K562 (cell line): ENCODE results near the gene RGS5. TPM values are rescaled to one million over a fixed set of nuclear protein-coding genes. Genes with fewer than 3 reads are reported as not detected.

Experiments used
- ATAC-seq: fragments of 200-7000 bp; cut with Tn5 transposase; 3 replicates; pipeline ENCODE4 v1.9.1; 2020; ENCODE audit warnings: moderate library complexity
- BruUV-seq: library from RNA; stranded (reverse); fragments of 400-500 nt; replicated peaks from 2 replicates; lab custom pipeline; 2021; lab: Mats Ljungman, UMichigan
- CTCF ChIA-PET: fragments of 300-600 bp; formaldehyde crosslinking; extraction: SDS; loops from one replicate; lab custom pipeline; 2021; ENCODE audit warnings: low intra/inter-chr PET ratio; lab: Yijun Ruan, JAX
- POLR2A ChIA-PET: fragments of 300-600, 350-650 bp; sonication (Branson Sonifier 250); formaldehyde crosslinking; extraction: SDS; loops from one replicate; lab custom pipeline; 2021; ENCODE audit warnings: antibody characterized with exemption, inconsistent platforms; lab: Yijun Ruan, JAX
- DNase-seq, 4 experiments: peaks; one replicate each; pipeline versions ENCODE4 v3.0.0 to v3.0.0-alpha.2; 2011 to 2018; ENCODE audit warnings: low spot score in 3 of 4, mixed read lengths in 3 of 4; ENCODE audit errors: extremely low read depth in 1 of 4
- FAIRE-seq: peaks from 2 replicates; lab custom pipeline; 2011; peaks lifted over from hg19 to GRCh38; lab: Jason Lieb, UNC
- H2AFZ ChIP-seq: 2 replicates; pipeline ENCODE4 v1.6.0; 2011; ENCODE audit warnings: low read depth, low read length, control low read depth, inconsistent platforms
- H3K27ac ChIP-seq: fragments of 200-600 bp; 3 replicates; pipeline ENCODE4 v1.8.0; 2011; ENCODE audit warnings: low read depth, mild to moderate bottlenecking, control low read depth, inconsistent platforms, low read length, moderate library complexity, mixed read lengths; ENCODE audit errors: extremely low read depth
- H3K27me3 ChIP-seq, 2 experiments: fragments of 300-600 bp in 1 of 2; 2 replicates in 1 of 2; 3 replicates in 1 of 2; pipeline versions ENCODE4 v1.6.0 to v1.8.0; 2011; ENCODE audit warnings: inconsistent platforms in 2 of 2, low read length in 2 of 2, mild to moderate bottlenecking in 1 of 2, mixed read lengths in 1 of 2, moderate library complexity in 1 of 2; ENCODE audit not compliant: control insufficient read depth in 2 of 2, insufficient read depth in 2 of 2
- H3K36me3 ChIP-seq: fragments of 300-600 bp; 3 replicates; pipeline ENCODE4 v1.8.0; 2011; ENCODE audit warnings: mild to moderate bottlenecking, low read length, inconsistent platforms; ENCODE audit not compliant: control insufficient read depth, insufficient read depth
- H3K4me1 ChIP-seq, 2 experiments: fragments of 200-600 bp in 1 of 2; replicated peaks in 1 of 2; 2 replicates in 1 of 2; 3 replicates in 1 of 2; pipeline versions ENCODE4 v1.5.1 to v1.8.0; 2011; ENCODE audit warnings: inconsistent platforms in 2 of 2, low read length in 2 of 2, mild to moderate bottlenecking in 1 of 2, mixed read lengths in 1 of 2, moderate library complexity in 1 of 2; ENCODE audit not compliant: control insufficient read depth in 2 of 2, insufficient read depth in 2 of 2
- H3K4me2 ChIP-seq: 2 replicates; pipeline ENCODE4 v1.6.1; 2011; ENCODE audit warnings: low read length, control low read depth, inconsistent platforms, mixed read lengths; ENCODE audit not compliant: insufficient read depth
- H3K4me3 ChIP-seq: fragments of 200-600 bp; sonication (generic), shearing (Covaris generic); 2 replicates; pipeline ENCODE4 v1.5.1; 2016; ENCODE audit warnings: control low read depth, inconsistent platforms
- H3K79me2 ChIP-seq: fragments of 200-600 bp; 3 replicates; pipeline ENCODE4 v1.8.0; 2011; ENCODE audit warnings: low read length, inconsistent platforms; ENCODE audit not compliant: control insufficient read depth, insufficient read depth
- H3K9ac ChIP-seq, 2 experiments: 2 replicates each; pipeline versions ENCODE4 v1.6.0 to v1.6.1; 2011; ENCODE audit warnings: low read depth in 2 of 2, low read length in 2 of 2, control low read depth in 1 of 2, inconsistent platforms in 1 of 2, mild to moderate bottlenecking in 1 of 2, mixed read lengths in 1 of 2; ENCODE audit not compliant: insufficient read depth in 1 of 2
- H3K9me1 ChIP-seq: one replicate; pipeline ENCODE4 v1.6.0; 2011; ENCODE audit warnings: inconsistent platforms, mild to moderate bottlenecking, low read length, moderate library complexity; ENCODE audit not compliant: control insufficient read depth, insufficient read depth
- H3K9me3 ChIP-seq: replicated peaks from 2 replicates; pipeline ENCODE4 v1.5.1; 2011; ENCODE audit warnings: low read depth, low read length, inconsistent platforms; ENCODE audit not compliant: control insufficient read depth, insufficient read depth
- H4K20me1 ChIP-seq: replicated peaks from 2 replicates; pipeline ENCODE4 v1.6.1; 2011; ENCODE audit warnings: low read length, inconsistent platforms, mixed read lengths; ENCODE audit not compliant: control insufficient read depth, insufficient read depth
- CHD1 ChIP-seq: fragments of 200-600 bp; sonication (generic); IDR thresholded peaks from one replicate; pipeline ENCODE4 v1.6.1; 2012; ENCODE audit warnings: mild to moderate bottlenecking, moderate library complexity, low read length, inconsistent platforms
- ETV5 ChIP-seq: sonication (generic); formaldehyde crosslinking; IDR thresholded peaks from 2 replicates; pipeline ENCODE4 v1.4.0; 2020; ENCODE audit warnings: low read depth, mild to moderate bottlenecking, missing genetic modification reagents
- FIP1L1 ChIP-seq: fragments of 200-400 bp; formaldehyde crosslinking; IDR thresholded peaks from 2 replicates; pipeline ENCODE4 v1.6.1; 2018; ENCODE audit warnings: mild to moderate bottlenecking, low read depth, low read length; ENCODE audit not compliant: poor library complexity, severe bottlenecking
- FOXA3 ChIP-seq, 2 experiments: fragments of 450-650 bp in 1 of 2; sonication (generic) in 1 of 2; formaldehyde crosslinking; IDR thresholded peaks in 1 of 2; conservative IDR thresholded peaks in 1 of 2; 2 replicates each; pipeline versions ENCODE4 v1.4.0 to v1.8.0; 2020 to 2022; ENCODE audit warnings: mild to moderate bottlenecking in 2 of 2, missing genetic modification reagents in 1 of 2
- GTF2F1 ChIP-seq: IDR thresholded peaks from 2 replicates; pipeline ENCODE4 v1.6.1; 2011; ENCODE audit warnings: low read depth, low read length, improper control_type of control experiment
- HMGN3 ChIP-seq: IDR thresholded peaks from 2 replicates; pipeline ENCODE4 v1.6.1; 2011; ENCODE audit warnings: borderline replicate concordance, low read depth, mild to moderate bottlenecking, mixed read lengths, low read length; ENCODE audit not compliant: insufficient read length; ENCODE audit errors: extremely low read depth
- NELFE ChIP-seq: IDR thresholded peaks from 2 replicates; pipeline ENCODE4 v1.6.1; 2011; ENCODE audit warnings: mild to moderate bottlenecking; ENCODE audit not compliant: insufficient read depth, insufficient read length
- POLR2A ChIP-seq: fragments of 450-650 bp; conservative IDR thresholded peaks from 2 replicates; pipeline ENCODE4 v1.6.1; 2016
- SPI1 ChIP-seq: IDR thresholded peaks from 2 replicates; pipeline ENCODE4 v1.6.1; 2011; ENCODE audit warnings: low read depth, low read length, control low read depth, borderline replicate concordance
- SUPT5H ChIP-seq: fragments of 450-650 bp; IDR thresholded peaks from 2 replicates; pipeline ENCODE4 v1.6.1; 2016
- TFAM ChIP-seq: fragments of 250-450 bp; sonication (Bioruptor Pico); conservative IDR thresholded peaks from 2 replicates; pipeline ENCODE4 v1.5.0; 2021; ENCODE audit warnings: mild to moderate bottlenecking, moderate library complexity
- ZNF134 ChIP-seq: fragments of 250-450 bp; sonication (Bioruptor Pico); conservative IDR thresholded peaks from 2 replicates; pipeline ENCODE4 v1.4.0; 2020
- ZNF253 ChIP-seq: fragments of 250-450 bp; sonication (Bioruptor Pico); conservative IDR thresholded peaks from 2 replicates; pipeline ENCODE4 v1.6.1; 2021; ENCODE audit warnings: mild to moderate bottlenecking
- ZNF408 ChIP-seq: fragments of 250-450 bp; sonication (Bioruptor Pico); IDR thresholded peaks from 2 replicates; pipeline ENCODE4 v1.4.0; 2020; ENCODE audit warnings: low read depth, mild to moderate bottlenecking, moderate library complexity
- ZNF551 ChIP-seq: fragments of 250-450 bp; sonication (Bioruptor Pico); IDR thresholded peaks from 2 replicates; pipeline ENCODE4 v1.5.0; 2021; ENCODE audit warnings: mild to moderate bottlenecking, moderate library complexity
- ZNF79 ChIP-seq: fragments of 250-450 bp; sonication (Bioruptor Pico); IDR thresholded peaks from 2 replicates; pipeline ENCODE4 v1.4.0; 2020; ENCODE audit warnings: low read depth, mild to moderate bottlenecking, moderate library complexity
- WGBS: fragments of 100-300 bp; shearing (Covaris generic); methylation state at CpG from one replicate; pipeline ENCODE4 v1.1.6; 2016; ENCODE audit warnings: low coverage, mixed read lengths; ENCODE audit not compliant: insufficient coverage; ENCODE audit errors: missing lambda C conversion rate; 5-methylcytosine and 5-hydroxymethylcytosine counted together
- in situ Hi-C: fragments of 300-500 bp; cut with MboI; formaldehyde crosslinking; loops from 4 replicates; pipeline ENCODE4 v1.15.0; 2018; ENCODE audit warnings: inconsistent platforms, mixed read lengths
- intact Hi-C: fragments of 100-400 bp; cut with micrococcal nuclease; formaldehyde crosslinking; loops from 2 replicates; pipeline ENCODE4 v1.14.2; 2022
- polyA plus RNA-seq, 8 experiments: library from polyadenylated mRNA; depleted of rRNA in 4 of 8; stranded (reverse) in 5 of 8; unstranded in 3 of 8; fragments of >200 nt; fragmentation: Nextera tagmentation in 2 of 8; fragmentation: Illumina TruSeq in 1 of 8; extraction: Ambion mirVana in 2 of 8; extraction: Trizol in 1 of 8; gene quantifications; 2 replicates each; pipeline versions ENCODE4 v1.2.1 to v1.2.3, GENCODE V29; 2011 to 2014; ENCODE audit warnings: inconsistent platforms in 1 of 8, missing spikeins in 1 of 8
- total RNA-seq, 7 experiments: library from RNA; depleted of rRNA in 6 of 7; stranded (reverse); fragments of >200 nt in 6 of 7; fragmentation: Illumina TruSeq in 2 of 7; extraction: Trizol in 2 of 7; gene quantifications; 2 replicates each; pipeline versions ENCODE4 v1.2.1 to v1.2.3, GENCODE V29; 2011 to 2021; ENCODE audit warnings: low replicate concordance in 1 of 7
- TF ChIP-seq, protein P1 (sequence below): fragments of 250-450 bp; sonication (Bioruptor Pico); IDR thresholded peaks from 2 replicates; pipeline ENCODE4 v1.5.0; 2022; ENCODE audit warnings: mild to moderate bottlenecking
- TF ChIP-seq, protein P2 (sequence below): fragments of 250-450 bp; sonication (Bioruptor Pico); IDR thresholded peaks from 2 replicates; pipeline ENCODE4 v1.5.0; 2021
- TF ChIP-seq, protein P3 (sequence below): sonication (generic); formaldehyde crosslinking; IDR thresholded peaks from 2 replicates; pipeline ENCODE4 v1.9.0; 2022; ENCODE audit warnings: mild to moderate bottlenecking, missing genetic modification reagents

RGS5 gene
- total and polyA plus RNA-seq, 9 of the 15 experiments (the other 6 are each of a cell fraction or from before 2014, with no cell fraction given), result 0.71 to 5.3 (median 2.4) TPM

DNA sequence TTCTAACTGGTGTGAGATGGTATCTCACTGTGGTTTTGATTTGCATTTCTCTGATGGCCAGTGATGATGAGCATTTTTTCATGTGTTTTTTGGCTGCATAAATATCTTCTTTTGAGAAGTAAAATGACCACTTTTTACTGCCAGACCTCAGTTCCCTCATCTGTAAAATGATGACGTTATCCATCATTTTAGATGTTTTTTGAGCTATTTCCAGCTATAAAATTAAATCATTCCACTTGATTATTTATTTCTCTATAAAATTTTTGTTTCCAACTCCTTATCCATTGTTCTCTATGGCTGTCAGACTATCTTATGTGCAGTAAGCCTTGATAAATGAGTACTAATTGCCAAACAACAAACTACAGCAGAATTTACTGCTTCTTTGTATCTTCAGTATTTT, 33.2 kb downstream of the RGS5 start:
- H3K4me3 ChIP-seq, result no peak overlapping the region
- intact Hi-C loops (no loop called here), in situ Hi-C loops (no loop called here)
- H3K36me3 ChIP-seq, result no peaks in the 10 kb centered on the region
- no peaks in the 10 kb centered on the region for H3K4me1 ChIP-seq
- no peaks in the 10 kb centered on the region for H4K20me1 ChIP-seq
- DNase-seq, result no peak
- H2AFZ ChIP-seq, result no peak overlapping the region
- no peaks in the 10 kb centered on the region for H3K9me1 ChIP-seq
- no peak for FAIRE-seq
- no TSS peak for BruUV-seq
- WGBS, result 0% methylated on average over 1 of the region's 1 CpG
- no peak overlapping the region for H3K4me2 ChIP-seq
- no peaks in the 10 kb centered on the region for H3K79me2 ChIP-seq
- TF ChIP-seq FOXA3 (CRISPR knock-in tag; conservative IDR thresholded peaks at IDR 0.05 in 1 of 2, IDR thresholded peaks at IDR 0.05 in 1 of 2) (no peak), ZNF551 (CRISPR knock-in tag) (no peak), POLR2A (no peak), FIP1L1 (no peak), HMGN3 (no peak), ZNF79 (no peak), TFAM (no peak), SUPT5H (no peak), ZNF408 (CRISPR knock-in tag) (no peak), SPI1 (no peak), NELFE (no peak), ETV5 (CRISPR knock-in tag) (no peak), GTF2F1 (no peak), ZNF134 (no peak), ZNF253 (CRISPR knock-in tag) (no peak), CHD1 (no peak)
- TF ChIP-seq, protein P1, sequence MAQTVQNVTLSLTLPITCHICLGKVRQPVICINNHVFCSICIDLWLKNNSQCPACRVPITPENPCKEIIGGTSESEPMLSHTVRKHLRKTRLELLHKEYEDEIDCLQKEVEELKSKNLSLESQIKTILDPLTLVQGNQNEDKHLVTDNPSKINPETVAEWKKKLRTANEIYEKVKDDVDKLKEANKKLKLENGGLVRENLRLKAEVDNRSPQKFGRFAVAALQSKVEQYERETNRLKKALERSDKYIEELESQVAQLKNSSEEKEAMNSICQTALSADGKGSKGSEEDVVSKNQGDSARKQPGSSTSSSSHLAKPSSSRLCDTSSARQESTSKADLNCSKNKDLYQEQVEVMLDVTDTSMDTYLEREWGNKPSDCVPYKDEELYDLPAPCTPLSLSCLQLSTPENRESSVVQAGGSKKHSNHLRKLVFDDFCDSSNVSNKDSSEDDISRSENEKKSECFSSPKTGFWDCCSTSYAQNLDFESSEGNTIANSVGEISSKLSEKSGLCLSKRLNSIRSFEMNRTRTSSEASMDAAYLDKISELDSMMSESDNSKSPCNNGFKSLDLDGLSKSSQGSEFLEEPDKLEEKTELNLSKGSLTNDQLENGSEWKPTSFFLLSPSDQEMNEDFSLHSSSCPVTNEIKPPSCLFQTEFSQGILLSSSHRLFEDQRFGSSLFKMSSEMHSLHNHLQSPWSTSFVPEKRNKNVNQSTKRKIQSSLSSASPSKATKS (CRISPR knock-in tag), result no peak
- TF ChIP-seq, protein P2, sequence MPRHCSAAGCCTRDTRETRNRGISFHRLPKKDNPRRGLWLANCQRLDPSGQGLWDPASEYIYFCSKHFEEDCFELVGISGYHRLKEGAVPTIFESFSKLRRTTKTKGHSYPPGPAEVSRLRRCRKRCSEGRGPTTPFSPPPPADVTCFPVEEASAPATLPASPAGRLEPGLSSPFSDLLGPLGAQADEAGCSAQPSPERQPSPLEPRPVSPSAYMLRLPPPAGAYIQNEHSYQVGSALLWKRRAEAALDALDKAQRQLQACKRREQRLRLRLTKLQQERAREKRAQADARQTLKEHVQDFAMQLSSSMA, result no peak
- TF ChIP-seq, protein P3, sequence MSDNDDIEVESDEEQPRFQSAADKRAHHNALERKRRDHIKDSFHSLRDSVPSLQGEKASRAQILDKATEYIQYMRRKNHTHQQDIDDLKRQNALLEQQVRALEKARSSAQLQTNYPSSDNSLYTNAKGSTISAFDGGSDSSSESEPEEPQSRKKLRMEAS, result no peak
- H3K9ac ChIP-seq, result no peak overlapping the region
- ChIA-PET CTCF (no interaction called here), POLR2A (no interaction called here)
- ATAC-seq, result no peak
- H3K27ac ChIP-seq, result no peak overlapping the region
- no peaks in the 10 kb centered on the region for H3K27me3 ChIP-seq
- H3K9me3 ChIP-seq, result no peaks in the 10 kb centered on the region
